ENCODE measurements around the gene FAM169A.
"Not testable (repeated sequence)": the region's sequence is repeated elsewhere in the genome, so short reads cannot be mapped to it uniquely, and the experiment has no call there.

- TF ChIP-seq SUPT20H (IDR thresholded peaks at IDR 0.05; ENCODE audit: borderline replicate concordance, control insufficient read depth, low read depth, low read length); CTCF (IDR thresholded peaks at IDR 0.05 in 2 of 3, conservative IDR thresholded peaks at IDR 0.05 in 1 of 3; ENCODE audit: control insufficient read depth in 2 of 3, extremely low read depth in 1 of 3, insufficient read depth in 1 of 3, low read depth in 3 of 3, low read length in 3 of 3); ATF2 (IDR thresholded peaks at IDR 0.05; ENCODE audit: low read length); POLR2A (IDR thresholded peaks at IDR 0.05; ENCODE audit: low read depth, low read length); RAD21 (IDR thresholded peaks at IDR 0.05; ENCODE audit: insufficient read depth, low read depth, low read length); RCOR1 (conservative IDR thresholded peaks at IDR 0.05; ENCODE audit: low read depth, low read length); POLR2AphosphoS5 (IDR thresholded peaks at IDR 0.05; ENCODE audit: low read length); SREBF1 (IDR thresholded peaks at IDR 0.05; ENCODE audit: low read length); PML (IDR thresholded peaks at IDR 0.05; ENCODE audit: low read length): not testable (repeated sequence)
These were observed 16.4 kb upstream of the FAM169A start for GRCh38 chr5:74882379-74883134.
